Uterus (tissue), 4 donors: ENCODE results near the gene STK39. TPM values are rescaled to one million over a fixed set of nuclear protein-coding genes. Genes with fewer than 3 reads are reported as not detected.

Source experiments
- DNase-seq, 2 donors: peaks; one replicate each; pipeline ENCODE4 v3.0.0-alpha.2; 2019 to 2020
- H3K27ac ChIP-seq, 2 donors: fragments of 200-600 bp; sonication (generic); 1 replicate in 1 of 2; 2 replicates in 1 of 2; pipeline ENCODE4 v1.5.1; 2016 to 2018
- H3K27me3 ChIP-seq, 2 donors: fragments of 200-600 bp; sonication (generic); one replicate each; pipeline ENCODE4 v1.5.1; 2018 to 2019; ENCODE audit warnings: control low read depth in 1 of 2
- H3K36me3 ChIP-seq, 2 donors: fragments of 200-600 bp; sonication (generic); one replicate each; pipeline ENCODE4 v1.5.1; 2019; ENCODE audit warnings: control low read depth in 1 of 2
- H3K4me1 ChIP-seq, 2 donors: fragments of 200-600 bp; sonication (generic); one replicate each; pipeline ENCODE4 v1.5.1; 2018 to 2019; ENCODE audit warnings: control low read depth in 1 of 2
- H3K4me3 ChIP-seq, 2 donors: fragments of 200-600 bp; sonication (generic); 1 replicate in 1 of 2; 2 replicates in 1 of 2; pipeline ENCODE4 v1.5.1; 2018 to 2019; ENCODE audit warnings: mild to moderate bottlenecking in 1 of 2
- H3K9me3 ChIP-seq, 2 donors: fragments of 200-600 bp; sonication (generic); one replicate each; pipeline ENCODE4 v1.5.1; 2019; ENCODE audit warnings: control low read depth in 1 of 2
- POLR2A ChIP-seq, 2 donors: fragments of 450-650 bp; IDR thresholded peaks; one replicate each; pipeline ENCODE4 v1.6.1; 2016; ENCODE audit warnings: antibody characterized with exemption in 2 of 2, mild to moderate bottlenecking in 1 of 2, moderate library complexity in 1 of 2
- intact Hi-C: fragments of 100-400 bp; cut with DNase I; formaldehyde crosslinking; loops from one replicate; pipeline ENCODE4 v1.15.1; 2023; ENCODE audit warnings: low total_unique reads
- total RNA-seq, 4 donors: library from RNA; depleted of rRNA in 3 of 4; stranded (reverse); fragments of >200 nt in 3 of 4; gene quantifications; one replicate each; pipeline versions ENCODE4 v1.1.0 to v1.2.4, GENCODE V29; 2014 to 2023
- TF ChIP-seq, protein P1 (sequence below), 4 experiments: fragments of 200-600 bp in 2 of 4; fragments of 450-650 bp in 2 of 4; sonication (generic) in 2 of 4; IDR thresholded peaks; one replicate each; pipeline ENCODE4 v1.5.1; 2016 to 2019; ENCODE audit warnings: antibody characterized with exemption in 4 of 4, mild to moderate bottlenecking in 2 of 4, moderate library complexity in 1 of 4
- donor health status: DM: yes; HTN: yes; CAD: no.

The STK39 gene
- total RNA-seq, 4 donors from 2014 or later, result 5.0 to 23.6 (median 9.8) TPM

DNA sequence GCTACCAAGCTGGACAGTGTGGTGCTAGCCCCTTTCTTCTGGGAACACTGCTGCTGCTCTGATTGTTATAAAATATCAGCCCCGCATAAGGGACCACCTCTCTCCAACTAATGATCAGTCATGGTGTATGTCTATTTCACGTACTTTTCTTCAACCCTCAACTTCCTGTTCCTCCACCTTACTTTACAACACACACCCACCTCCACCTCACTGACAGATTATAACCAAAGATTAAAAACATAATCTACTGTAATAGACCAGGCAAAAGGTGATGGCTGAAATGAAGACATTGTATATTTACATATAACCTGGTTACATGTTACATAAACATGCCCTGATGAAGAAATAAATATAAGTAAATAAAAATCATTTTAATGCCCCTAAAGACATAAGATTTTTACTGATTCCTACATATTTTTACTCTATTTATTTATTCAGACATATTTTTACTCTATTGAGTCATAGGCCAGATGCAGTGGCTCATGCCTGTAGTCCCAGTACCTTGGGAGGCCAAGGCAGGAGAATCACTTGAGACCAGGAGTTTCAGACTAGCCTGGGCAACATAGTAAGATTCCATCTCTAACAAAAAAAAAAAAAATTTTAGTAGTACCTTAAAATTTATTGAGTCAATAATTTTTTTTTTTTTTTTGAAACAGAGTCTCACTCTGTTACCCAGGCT lies 12.8 kb downstream of the STK39 start:
- intact Hi-C loops, result no loop called here

DNA sequence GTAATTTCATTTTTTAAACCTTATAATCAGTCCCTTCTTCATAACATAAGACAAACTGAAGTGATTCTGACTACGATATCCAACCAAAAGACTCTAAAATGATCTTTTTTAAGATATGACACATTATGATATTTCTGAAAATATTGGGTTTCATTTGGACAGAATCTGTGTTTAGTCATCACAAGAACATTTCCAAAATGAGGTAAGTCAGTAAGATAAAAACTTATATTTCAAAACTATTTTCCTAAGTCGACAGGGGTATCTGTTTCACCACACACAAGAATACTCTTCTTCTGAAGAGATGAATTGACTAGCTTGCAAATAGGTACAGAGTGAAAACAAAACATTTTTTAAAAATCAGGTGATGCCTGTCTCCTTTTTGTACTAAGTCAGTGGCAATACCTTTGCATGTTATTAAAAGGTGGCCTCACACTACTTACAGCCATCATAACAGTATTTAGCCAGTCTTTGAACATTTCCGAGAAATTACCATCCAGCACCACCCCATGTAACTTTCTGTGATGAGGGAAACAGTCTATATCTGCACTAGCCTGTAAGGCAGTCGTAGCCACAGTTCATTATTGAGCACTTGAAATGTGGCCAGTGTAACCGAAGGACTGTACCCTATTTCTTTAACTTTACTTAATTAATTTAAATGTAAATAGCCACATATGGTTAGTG lies 13.5 kb downstream of the STK39 start:
- TF ChIP-seq, protein P1, sequence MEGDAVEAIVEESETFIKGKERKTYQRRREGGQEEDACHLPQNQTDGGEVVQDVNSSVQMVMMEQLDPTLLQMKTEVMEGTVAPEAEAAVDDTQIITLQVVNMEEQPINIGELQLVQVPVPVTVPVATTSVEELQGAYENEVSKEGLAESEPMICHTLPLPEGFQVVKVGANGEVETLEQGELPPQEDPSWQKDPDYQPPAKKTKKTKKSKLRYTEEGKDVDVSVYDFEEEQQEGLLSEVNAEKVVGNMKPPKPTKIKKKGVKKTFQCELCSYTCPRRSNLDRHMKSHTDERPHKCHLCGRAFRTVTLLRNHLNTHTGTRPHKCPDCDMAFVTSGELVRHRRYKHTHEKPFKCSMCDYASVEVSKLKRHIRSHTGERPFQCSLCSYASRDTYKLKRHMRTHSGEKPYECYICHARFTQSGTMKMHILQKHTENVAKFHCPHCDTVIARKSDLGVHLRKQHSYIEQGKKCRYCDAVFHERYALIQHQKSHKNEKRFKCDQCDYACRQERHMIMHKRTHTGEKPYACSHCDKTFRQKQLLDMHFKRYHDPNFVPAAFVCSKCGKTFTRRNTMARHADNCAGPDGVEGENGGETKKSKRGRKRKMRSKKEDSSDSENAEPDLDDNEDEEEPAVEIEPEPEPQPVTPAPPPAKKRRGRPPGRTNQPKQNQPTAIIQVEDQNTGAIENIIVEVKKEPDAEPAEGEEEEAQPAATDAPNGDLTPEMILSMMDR (IDR thresholded peaks at IDR 0.05), result no peak
- TF ChIP-seq POLR2A (IDR thresholded peaks at IDR 0.05), result no peak
- no peaks in the 10 kb centered on the region for H3K36me3 ChIP-seq
- no peak overlapping the region for H3K4me3 ChIP-seq
- no peaks in the 10 kb centered on the region for H3K27me3 ChIP-seq
- H3K27ac ChIP-seq, result no peak overlapping the region
- no peaks in the 10 kb centered on the region for H3K4me1 ChIP-seq
- intact Hi-C loops, result no loop called here
- DNase-seq, result no peak
- H3K9me3 ChIP-seq, result no peaks in the 10 kb centered on the region

More for the DNA sequence above, 12.8 kb downstream of the STK39 start:
- Histone ChIP-seq H3K36me3 (no peaks in the 10 kb centered on the region), H3K4me1 (no peaks in the 10 kb centered on the region), H3K4me3 (no peak overlapping the region), H3K27me3 (no peaks in the 10 kb centered on the region), H3K9me3 (no peaks in the 10 kb centered on the region), H3K27ac (no peak overlapping the region)
- TF ChIP-seq, protein P1 (IDR thresholded peaks at IDR 0.05), result no peak
- TF ChIP-seq POLR2A (IDR thresholded peaks at IDR 0.05), result no peak
- DNase-seq, result no peak

DNA sequence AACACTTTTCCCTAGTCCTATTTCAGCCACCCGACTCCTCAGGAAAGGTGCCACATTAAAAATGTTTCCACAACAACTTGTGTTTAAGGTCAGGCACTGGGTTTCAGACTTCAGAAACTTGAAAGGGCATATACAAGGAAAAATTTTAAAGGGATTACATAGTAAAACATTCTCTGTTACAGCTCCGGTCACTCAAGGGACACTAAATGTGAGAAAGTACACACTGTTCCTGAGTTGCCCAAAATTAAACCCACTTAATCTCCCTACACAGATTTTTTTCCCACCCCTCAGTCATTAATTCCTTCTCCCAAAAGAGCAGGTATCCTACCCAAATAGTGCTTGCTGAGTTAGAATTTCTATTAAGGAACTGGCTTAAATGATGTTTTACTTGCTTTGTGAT lies 14.2 kb downstream of the STK39 start:
- no peak overlapping the region for H3K4me3 ChIP-seq
- DNase-seq, result no peak
- H3K36me3 ChIP-seq, result no peaks in the 10 kb centered on the region
- no peaks in the 10 kb centered on the region for H3K4me1 ChIP-seq
- TF ChIP-seq, protein P1 (IDR thresholded peaks at IDR 0.05), result no peak
- TF ChIP-seq POLR2A (IDR thresholded peaks at IDR 0.05), result no peak
- intact Hi-C loops, result no loop called here
- H3K27ac ChIP-seq, result no peak overlapping the region
- H3K27me3 ChIP-seq, result no peaks in the 10 kb centered on the region
- H3K9me3 ChIP-seq, result no peaks in the 10 kb centered on the region

DNA sequence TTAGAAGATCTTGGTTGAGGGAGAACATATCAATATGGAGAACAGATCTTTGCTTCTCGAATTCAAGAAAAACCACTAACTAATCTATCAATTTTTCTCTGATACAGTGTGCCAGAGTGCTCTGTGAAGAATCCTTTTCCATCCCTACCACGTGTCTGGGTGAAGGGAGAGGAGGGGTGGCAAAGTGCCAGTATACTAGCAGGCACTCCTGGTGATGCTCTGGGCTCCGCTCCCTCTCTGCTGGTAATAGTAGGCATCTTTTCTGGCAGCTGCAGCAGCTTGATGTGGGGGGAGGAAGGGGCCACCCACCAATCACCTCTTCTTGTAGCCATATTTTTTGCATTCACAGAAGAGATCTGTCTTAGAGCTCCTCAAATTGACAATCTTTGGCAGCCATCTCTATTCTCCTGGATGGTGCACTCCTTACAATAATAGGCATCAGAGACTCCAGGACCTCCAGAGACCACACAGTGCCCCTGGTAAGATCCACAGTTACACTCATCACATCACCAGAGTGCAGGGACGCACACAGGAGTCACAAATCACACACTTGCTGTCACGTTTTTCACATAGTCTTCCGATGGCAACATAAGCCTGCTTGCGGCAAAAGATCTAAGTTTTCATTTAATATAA lies 15.7 kb downstream of the STK39 start:
- intact Hi-C loops, result no loop called here
- Histone ChIP-seq H3K27ac (no peak overlapping the region), H3K4me3 (no peak overlapping the region), H3K36me3 (no peaks in the 10 kb centered on the region), H3K27me3 (no peaks in the 10 kb centered on the region), H3K9me3 (no peaks in the 10 kb centered on the region), H3K4me1 (no peaks in the 10 kb centered on the region)
- TF ChIP-seq, protein P1 (IDR thresholded peaks at IDR 0.05), result no peak
- no peak for TF ChIP-seq POLR2A (IDR thresholded peaks at IDR 0.05)
- DNase-seq, result no peak

DNA sequence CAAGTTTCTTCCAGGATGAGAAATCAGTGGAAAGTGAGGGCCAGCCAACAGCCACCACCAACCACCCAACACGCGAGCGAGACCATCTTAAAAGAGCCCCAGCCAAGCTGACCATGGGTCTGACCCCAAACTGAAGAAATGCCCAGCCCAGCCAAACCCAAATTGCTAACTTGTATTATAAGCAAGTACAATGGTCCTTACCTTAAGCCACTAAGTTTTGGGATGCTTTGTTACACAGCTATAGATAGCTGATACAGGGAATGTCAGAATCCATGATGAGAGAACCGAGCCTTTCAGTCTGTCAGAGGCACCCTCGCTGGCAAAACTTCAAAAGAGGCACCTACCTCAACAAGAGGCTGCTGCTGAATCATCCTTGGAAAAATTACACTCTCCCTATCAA lies 17.0 kb downstream of the STK39 start:
- no peaks in the 10 kb centered on the region for H3K36me3 ChIP-seq
- no peaks in the 10 kb centered on the region for H3K4me1 ChIP-seq
- no peak overlapping the region for H3K27ac ChIP-seq
- intact Hi-C loops, result no loop called here
- no peaks in the 10 kb centered on the region for H3K9me3 ChIP-seq
- no peak for DNase-seq
- no peak overlapping the region for H3K4me3 ChIP-seq
- TF ChIP-seq, protein P1 (IDR thresholded peaks at IDR 0.05), result no peak
- no peak for TF ChIP-seq POLR2A (IDR thresholded peaks at IDR 0.05)
- no peaks in the 10 kb centered on the region for H3K27me3 ChIP-seq
